Measurements from ENCODE around the gene CARD9. TPM values are rescaled to one million over a fixed set of nuclear protein-coding genes. Genes with fewer than 3 reads are reported as not detected.

Gene CARD9
- total RNA-seq, 2 donors from 2014 or later, result 0.86 to 1.9 TPM

DNA sequence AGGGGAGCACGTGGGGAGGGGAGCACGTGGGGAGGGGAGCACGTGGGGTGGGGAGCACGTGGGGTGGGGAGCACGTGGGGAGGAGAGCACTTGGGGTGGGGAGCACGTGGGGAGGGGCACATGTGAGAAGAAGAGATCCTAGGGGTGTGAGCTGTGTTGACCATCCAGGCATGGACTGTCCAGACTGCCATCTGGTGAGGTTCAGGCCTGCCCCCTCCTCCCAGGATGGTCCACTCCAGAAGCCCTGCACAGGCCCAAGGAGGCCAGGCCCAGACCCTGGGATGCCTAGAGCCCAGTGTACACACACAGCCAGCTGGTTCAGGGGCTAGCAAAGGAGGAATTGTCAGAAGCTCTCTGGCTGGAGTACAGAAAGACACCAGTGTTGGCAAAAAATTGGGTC is 24.2 kb upstream of the CARD9 start:
- ATAC-seq (no peak), DNase-seq (no peak)
- H3K9me3 ChIP-seq (ENCODE audit: control insufficient read depth, low read length, poor library complexity, severe bottlenecking), result no peaks in the 10 kb centered on the region
- Mint-ChIP-seq H3K4me3 (no peak overlapping the region), H3K27ac (no peak overlapping the region), H3K4me1 (peaks cover 17% of the 10 kb centered on the region), H3K36me3 (ENCODE audit: low read depth) (no peaks in the 10 kb centered on the region), H3K27me3 (no peaks in the 10 kb centered on the region)

DNA sequence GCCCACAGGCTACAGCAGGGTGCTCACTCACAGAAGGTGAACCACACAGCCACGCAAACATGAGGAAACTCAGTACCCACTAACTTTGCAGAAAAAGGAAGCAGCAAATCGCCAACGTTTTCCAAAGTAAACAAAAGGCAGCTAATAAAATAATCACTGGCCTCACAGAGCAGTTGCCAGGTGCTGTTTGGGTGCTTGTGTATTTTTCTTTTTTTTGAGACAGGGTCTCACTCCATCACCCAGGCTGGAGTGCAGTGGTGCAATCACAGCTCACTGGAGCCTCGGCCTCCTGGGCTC is 22.7 kb upstream of the CARD9 start:
- DNase-seq (no peak), ATAC-seq (no peak)
- H3K27me3 Mint-ChIP-seq, result no peaks in the 10 kb centered on the region
- H3K4me3 Mint-ChIP-seq, result no peak overlapping the region
- H3K4me1 Mint-ChIP-seq, result peaks cover 18% of the 10 kb centered on the region
- no peak overlapping the region for H3K27ac Mint-ChIP-seq
- H3K9me3 ChIP-seq (ENCODE audit: control insufficient read depth, low read length, poor library complexity, severe bottlenecking), result no peaks in the 10 kb centered on the region
- peaks cover 3% of the 10 kb centered on the region for H3K36me3 Mint-ChIP-seq (ENCODE audit: low read depth)

DNA sequence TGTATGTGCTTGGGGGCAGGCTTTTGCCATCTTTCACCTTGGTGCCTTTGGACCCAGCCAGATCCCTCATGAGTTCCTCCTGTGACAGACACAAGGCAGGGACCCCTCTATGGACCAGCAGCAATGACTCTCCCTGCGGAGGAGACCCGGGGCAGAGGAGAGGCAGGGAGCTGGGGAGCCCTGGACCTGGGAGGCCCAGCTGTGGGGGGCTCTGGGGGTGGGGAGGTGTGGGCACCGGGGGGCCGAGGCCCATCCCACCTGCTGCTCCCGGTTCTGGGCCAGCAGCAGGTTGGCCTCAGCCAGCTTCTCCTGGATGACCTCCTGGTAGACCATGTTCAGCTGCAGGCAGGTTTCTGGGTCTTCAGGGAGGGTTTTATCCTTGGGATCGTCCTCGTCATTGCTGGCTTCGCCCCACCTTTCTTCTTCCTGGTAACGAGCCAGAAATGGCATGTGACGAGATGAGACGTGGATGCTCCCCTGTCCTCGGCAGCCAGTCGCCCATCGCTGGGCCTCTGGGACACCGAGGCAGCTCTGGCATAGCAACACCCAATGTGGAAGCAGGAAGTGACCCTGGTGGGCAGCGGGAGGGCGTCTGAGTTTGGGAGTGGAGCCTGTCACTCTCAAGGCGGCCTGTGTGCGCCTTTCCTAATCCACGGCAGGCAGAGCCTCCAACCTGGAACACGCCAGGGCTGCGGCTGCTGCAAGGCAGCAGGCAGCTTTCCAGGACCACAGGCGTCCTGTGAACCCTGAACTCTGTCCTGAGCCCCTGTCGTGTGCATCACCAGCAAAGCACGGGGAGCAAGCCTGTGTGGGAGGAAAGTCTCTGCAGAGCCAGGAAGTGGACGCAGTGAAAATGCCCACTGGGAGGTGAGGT is 22.1 kb upstream of the CARD9 start:
- H3K36me3 Mint-ChIP-seq (ENCODE audit: low read depth), result peaks cover 4% of the 10 kb centered on the region

DNA sequence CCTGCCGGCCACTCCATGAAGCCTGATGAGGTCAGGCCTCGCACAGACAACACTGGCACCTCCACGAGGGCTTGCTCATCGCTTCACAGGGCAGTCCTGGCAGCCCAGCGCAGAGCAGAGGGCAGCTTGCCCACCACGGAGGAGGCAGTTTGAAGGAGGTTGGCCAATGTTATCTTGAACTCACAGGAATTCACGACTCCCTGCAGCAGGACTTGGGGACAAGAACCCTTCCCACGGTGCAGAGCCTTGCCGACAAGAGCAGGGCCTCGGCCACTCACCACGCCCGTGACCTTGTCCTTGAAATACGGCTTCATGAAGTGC is 21.5 kb upstream of the CARD9 start:
- DNase-seq, result no peak
- Mint-ChIP-seq H3K36me3 (ENCODE audit: low read depth) (peaks cover 4% of the 10 kb centered on the region), H3K4me3 (no peak overlapping the region)

More for the DNA sequence above, 22.1 kb upstream of the CARD9 start:
- DNase-seq (no peak), ATAC-seq (no peak)
- Mint-ChIP-seq H3K4me3 (no peak overlapping the region), H3K27ac (no peak overlapping the region), H3K4me1 (peaks cover 17% of the 10 kb centered on the region), H3K27me3 (no peaks in the 10 kb centered on the region)
- no peaks in the 10 kb centered on the region for H3K9me3 ChIP-seq (ENCODE audit: control insufficient read depth, low read length, poor library complexity, severe bottlenecking)

DNA sequence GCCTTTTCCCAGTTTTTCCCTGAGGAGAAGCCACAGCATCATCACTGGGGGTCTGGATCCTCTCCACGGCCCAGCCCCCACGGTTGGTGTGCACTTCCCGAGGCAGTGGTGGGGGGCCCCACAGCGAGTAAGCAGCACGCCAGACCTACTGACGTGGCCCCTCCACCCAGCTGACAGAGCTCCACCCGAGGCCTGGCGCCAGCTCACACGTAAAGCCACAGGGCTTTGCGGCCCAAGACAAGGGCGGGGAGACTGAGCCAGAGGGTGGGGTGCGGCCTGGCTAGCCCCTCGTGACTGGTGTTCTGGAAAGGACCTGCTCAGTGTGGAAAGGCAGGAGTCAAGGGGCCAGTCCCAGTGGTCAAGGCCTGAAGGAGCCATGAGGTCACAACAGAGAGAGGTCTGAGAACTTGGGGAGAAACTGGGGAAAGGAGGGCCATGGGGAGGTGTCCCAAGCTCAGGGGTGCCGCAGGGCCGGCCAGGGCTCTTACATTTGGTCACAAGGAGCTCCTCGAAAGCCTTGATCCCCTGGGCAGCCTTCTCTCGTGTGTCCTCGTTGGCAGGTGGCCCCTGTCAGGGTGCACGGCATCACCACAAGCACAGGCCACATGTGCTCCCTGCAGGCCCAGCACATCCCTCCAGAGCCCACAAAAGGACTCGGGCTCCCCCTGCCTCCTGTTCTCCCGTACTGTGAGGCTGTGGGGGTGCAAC is 21.0 kb upstream of the CARD9 start:
- no peak overlapping the region for H3K4me3 Mint-ChIP-seq
- no peaks in the 10 kb centered on the region for H3K27me3 Mint-ChIP-seq
- ATAC-seq, result no peak
- peaks cover 6% of the 10 kb centered on the region for H3K36me3 Mint-ChIP-seq (ENCODE audit: low read depth)
- no peak for DNase-seq
- peaks cover 17% of the 10 kb centered on the region for H3K4me1 Mint-ChIP-seq
- no peak overlapping the region for H3K27ac Mint-ChIP-seq
- H3K9me3 ChIP-seq (ENCODE audit: control insufficient read depth, low read length, poor library complexity, severe bottlenecking), result no peaks in the 10 kb centered on the region

More for the DNA sequence above, 21.5 kb upstream of the CARD9 start:
- H3K27ac Mint-ChIP-seq, result no peak overlapping the region
- no peak for ATAC-seq
- H3K9me3 ChIP-seq (ENCODE audit: control insufficient read depth, low read length, poor library complexity, severe bottlenecking), result no peaks in the 10 kb centered on the region
- no peaks in the 10 kb centered on the region for H3K27me3 Mint-ChIP-seq
- H3K4me1 Mint-ChIP-seq, result peaks cover 15% of the 10 kb centered on the region

DNA sequence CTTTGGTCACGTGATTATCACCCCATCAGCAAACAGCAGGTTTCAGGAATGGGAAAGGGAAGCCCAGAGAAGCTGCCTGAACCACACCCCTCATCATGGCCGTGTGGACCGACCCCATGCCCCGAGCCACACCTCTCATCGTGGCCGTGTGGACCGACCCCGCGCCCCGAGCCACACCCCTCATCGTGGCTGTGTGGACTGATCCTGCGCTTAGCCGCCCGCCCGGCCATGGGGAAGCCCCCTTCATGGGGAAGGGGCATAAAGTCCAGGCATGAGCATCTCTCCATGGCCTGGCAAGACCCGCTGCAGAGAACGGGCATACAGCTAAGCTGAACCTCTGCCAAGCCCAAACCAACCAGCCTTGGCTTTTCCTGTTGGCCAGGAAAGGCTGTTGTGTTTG is 20.1 kb upstream of the CARD9 start:
- Mint-ChIP-seq H3K4me3 (no peak overlapping the region), H3K36me3 (ENCODE audit: low read depth) (peaks cover 6% of the 10 kb centered on the region), H3K4me1 (peaks cover 10% of the 10 kb centered on the region), H3K27ac (no peak overlapping the region), H3K27me3 (no peaks in the 10 kb centered on the region)
- no peaks in the 10 kb centered on the region for H3K9me3 ChIP-seq (ENCODE audit: control insufficient read depth, low read length, poor library complexity, severe bottlenecking)
- ATAC-seq, result no peak
- DNase-seq, result no peak

DNA sequence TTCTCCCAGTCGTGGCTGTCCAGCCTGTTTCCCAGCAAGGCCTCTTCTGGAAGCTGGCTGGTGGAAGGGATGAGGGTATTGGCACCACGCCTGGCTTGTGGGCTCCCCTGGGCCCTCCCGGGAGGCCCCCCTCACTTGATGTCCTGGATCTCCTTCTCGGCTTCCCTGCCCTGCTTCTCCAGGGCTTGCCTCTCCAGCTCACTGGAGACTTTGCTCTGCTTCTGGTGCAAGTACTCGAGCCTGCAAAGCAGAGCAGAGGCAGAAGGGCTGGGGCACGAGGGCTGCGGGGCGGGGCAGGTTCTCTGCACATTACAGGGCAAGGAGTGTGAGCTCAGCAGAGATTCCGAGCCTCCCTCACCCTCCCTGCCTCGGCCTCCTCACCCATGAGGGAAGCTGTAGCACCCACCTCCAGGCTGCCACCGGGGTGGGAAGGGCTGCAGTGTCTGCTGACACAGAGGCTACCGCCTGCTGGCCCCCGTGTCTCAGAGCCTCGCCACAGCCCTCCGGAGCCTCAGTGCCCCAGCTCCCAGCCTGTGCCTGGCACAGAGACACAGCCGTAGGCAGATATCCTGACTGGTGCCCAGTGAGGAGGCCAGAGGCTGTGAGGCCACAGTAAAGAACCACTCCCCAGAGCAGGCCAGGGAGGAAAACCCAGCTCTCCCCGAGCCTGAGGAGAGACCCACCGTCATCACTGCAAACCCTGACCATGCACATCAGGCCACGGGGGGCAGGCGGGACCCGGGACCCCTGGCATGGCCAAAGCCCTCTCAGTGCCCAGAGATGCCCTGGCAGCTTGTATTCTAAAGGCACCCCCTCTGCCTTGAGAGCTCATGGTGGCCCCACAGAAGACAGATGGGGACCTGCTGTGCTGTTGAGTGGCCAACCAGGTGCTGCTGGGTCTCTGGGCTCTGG is 19.3 kb upstream of the CARD9 start:
- H3K27ac Mint-ChIP-seq, result no peak overlapping the region
- ATAC-seq, result no peak
- H3K4me3 Mint-ChIP-seq, result no peak overlapping the region
- H3K4me1 Mint-ChIP-seq, result peaks cover 6% of the 10 kb centered on the region
- no peak for DNase-seq
- H3K36me3 Mint-ChIP-seq (ENCODE audit: low read depth), result peaks cover 6% of the 10 kb centered on the region
- H3K9me3 ChIP-seq (ENCODE audit: control insufficient read depth, low read length, poor library complexity, severe bottlenecking), result no peaks in the 10 kb centered on the region
- no peaks in the 10 kb centered on the region for H3K27me3 Mint-ChIP-seq

DNA sequence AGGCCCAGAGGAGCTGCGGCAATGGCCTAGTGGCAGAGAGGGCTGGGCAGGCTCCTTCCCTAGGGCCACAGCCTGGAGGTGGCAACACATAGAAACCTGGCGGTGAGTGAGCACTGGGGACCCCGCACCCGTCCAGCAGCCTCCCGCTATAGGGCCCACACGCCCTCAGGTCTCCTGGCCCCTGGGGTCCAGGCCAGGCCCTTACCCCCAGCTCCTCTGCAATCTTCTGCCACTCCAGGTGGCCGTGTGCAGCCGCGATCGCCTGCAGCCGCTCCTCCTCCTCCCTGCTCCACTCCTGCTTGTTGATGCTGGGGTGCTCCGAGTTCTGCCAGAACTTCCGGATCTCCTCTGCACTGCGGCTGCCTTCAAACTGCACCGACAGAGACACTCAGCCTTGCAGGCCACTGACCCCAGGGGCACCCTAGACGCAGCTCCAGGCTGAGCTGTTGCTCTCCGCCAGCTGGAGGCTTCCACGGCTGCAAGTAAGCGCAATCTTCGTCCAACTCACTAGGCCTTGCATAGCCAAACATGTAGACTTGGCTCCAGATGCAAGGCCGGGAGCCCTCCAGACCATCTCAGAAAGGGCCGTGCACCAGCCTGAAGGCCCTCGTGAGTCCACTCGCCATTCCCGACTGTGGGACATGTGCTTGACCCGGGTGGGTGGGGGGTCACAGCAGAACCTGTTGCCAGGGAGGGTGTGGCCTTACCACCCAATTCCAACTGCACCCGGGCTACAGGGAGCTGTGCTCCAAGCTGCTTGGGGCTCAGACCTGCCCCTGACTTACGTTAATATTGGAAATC is 18.5 kb upstream of the CARD9 start:
- H3K4me3 Mint-ChIP-seq, result no peak overlapping the region
- H3K4me1 Mint-ChIP-seq, result peaks cover 6% of the 10 kb centered on the region
- no peak for ATAC-seq
- H3K9me3 ChIP-seq (ENCODE audit: control insufficient read depth, low read length, poor library complexity, severe bottlenecking), result no peaks in the 10 kb centered on the region
- no peak for DNase-seq
- H3K36me3 Mint-ChIP-seq (ENCODE audit: low read depth), result peaks cover 6% of the 10 kb centered on the region
- H3K27ac Mint-ChIP-seq, result no peak overlapping the region
- H3K27me3 Mint-ChIP-seq, result no peaks in the 10 kb centered on the region

DNA sequence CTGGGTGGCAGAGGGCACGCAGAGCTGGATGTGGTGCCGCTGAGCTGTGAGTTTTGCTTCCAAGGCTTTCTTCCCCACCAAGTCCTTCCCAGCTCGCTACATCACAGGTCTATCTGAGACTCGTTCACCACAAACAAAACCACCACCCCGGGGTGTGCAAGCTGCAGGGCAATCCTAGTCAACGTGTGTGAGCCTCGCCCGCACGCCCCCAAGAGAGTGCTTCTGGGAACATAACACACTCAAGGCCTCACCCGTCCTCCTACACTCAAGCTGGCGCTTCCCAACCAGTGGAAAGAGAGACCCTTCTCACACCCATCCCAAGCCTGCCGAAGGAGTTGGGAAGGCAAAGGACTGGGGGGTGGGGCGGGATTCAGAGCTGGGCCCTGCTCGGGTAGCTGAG is 15.9 kb upstream of the CARD9 start:
- Mint-ChIP-seq H3K27ac (no peak overlapping the region), H3K36me3 (ENCODE audit: low read depth) (peaks cover 6% of the 10 kb centered on the region), H3K27me3 (no peaks in the 10 kb centered on the region), H3K4me3 (no peak overlapping the region), H3K4me1 (peaks cover 15% of the 10 kb centered on the region)
- DNase-seq (no peak), ATAC-seq (no peak)
- no peaks in the 10 kb centered on the region for H3K9me3 ChIP-seq (ENCODE audit: control insufficient read depth, low read length, poor library complexity, severe bottlenecking)

DNA sequence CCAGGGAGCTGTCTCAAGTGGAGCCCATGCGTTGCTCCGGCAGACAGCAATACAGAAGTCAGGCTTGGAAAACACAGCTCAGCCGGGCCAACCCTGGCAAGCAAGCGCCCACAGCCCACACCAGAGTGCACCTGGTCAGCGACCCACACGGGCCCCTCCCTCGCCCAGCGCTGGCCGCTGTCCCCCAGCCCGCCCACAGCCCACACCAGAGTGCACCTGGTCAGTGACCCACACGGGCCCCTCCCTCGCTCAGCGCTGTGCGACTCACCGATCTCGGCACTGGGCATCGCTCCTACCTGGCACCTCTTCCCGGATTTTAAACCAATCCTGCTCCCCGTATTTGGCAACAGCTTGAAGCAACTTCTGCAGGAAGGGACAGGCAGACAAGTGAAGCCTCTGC is 13.7 kb upstream of the CARD9 start:
- no peak overlapping the region for H3K27ac Mint-ChIP-seq
- ATAC-seq, result no peak

DNA sequence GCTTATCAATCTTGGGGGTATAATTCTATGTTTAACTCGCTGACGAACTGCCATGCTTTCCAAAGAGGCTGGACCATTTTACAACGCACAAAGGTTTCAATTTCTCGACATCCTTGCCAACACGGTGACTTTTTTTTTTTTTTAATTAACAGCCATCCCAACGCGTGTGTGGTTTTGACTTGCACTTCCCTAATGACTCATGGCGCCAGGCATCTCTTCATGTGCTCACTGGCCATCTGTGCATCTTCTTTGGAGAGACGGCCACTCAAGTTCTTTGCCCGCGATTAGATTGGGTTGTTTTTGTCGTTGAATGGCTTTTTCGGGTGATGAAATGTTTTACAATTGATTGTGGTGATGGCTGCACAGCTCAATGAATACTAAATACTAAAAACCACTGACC is 12.5 kb upstream of the CARD9 start:
- Mint-ChIP-seq H3K27ac (peak overlapping the region; percentile 37), H3K4me1 (peaks cover 10% of the 10 kb centered on the region), H3K27me3 (no peaks in the 10 kb centered on the region), H3K4me3 (no peak overlapping the region), H3K36me3 (ENCODE audit: low read depth) (peaks cover 2% of the 10 kb centered on the region)
- H3K9me3 ChIP-seq (ENCODE audit: control insufficient read depth, low read length, poor library complexity, severe bottlenecking), result no peaks in the 10 kb centered on the region
- ATAC-seq, result no peak
- DNase-seq, result no peak

More for the DNA sequence above, 13.7 kb upstream of the CARD9 start:
- peaks cover 15% of the 10 kb centered on the region for H3K4me1 Mint-ChIP-seq
- DNase-seq, result no peak
- H3K27me3 Mint-ChIP-seq, result no peaks in the 10 kb centered on the region
- peaks cover 6% of the 10 kb centered on the region for H3K36me3 Mint-ChIP-seq (ENCODE audit: low read depth)
- H3K4me3 Mint-ChIP-seq, result no peak overlapping the region
- H3K9me3 ChIP-seq (ENCODE audit: control insufficient read depth, low read length, poor library complexity, severe bottlenecking), result no peaks in the 10 kb centered on the region

DNA sequence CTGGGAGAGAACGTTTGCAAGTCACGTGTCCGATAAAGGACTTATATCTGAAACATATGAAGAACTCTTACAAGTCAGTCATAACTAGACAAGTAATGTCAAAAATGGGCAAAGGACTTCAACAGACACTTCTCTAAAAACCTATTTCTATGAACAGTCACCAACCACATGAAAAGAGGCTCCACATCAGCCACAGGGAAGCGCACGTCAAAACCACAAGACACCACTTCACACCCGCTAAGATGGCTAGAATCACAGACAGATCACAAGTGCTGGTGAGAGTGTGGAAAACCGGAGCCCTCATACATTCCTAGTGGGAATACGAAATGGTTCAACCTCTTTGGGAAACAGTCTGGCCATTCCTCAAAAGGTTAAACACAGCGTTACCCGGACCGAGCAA is 11.5 kb upstream of the CARD9 start:
- Mint-ChIP-seq H3K4me1 (peaks cover 10% of the 10 kb centered on the region), H3K36me3 (ENCODE audit: low read depth) (peaks cover 2% of the 10 kb centered on the region), H3K27ac (peak overlapping the region; percentile 69), H3K27me3 (no peaks in the 10 kb centered on the region), H3K4me3 (peak overlapping the region; percentile 77)
- H3K9me3 ChIP-seq (ENCODE audit: control insufficient read depth, low read length, poor library complexity, severe bottlenecking), result no peaks in the 10 kb centered on the region
- peak; percentile 88 for ATAC-seq
- DNase-seq, result peak in 1 of 3 donors; percentile 31

Measured in T-helper 17 cell (primary cell).